HG02678 (cell line): Measurements from ENCODE around the gene SYCP2.

Experiments
- ATAC-seq: cut with Tn5 transposase; IDR thresholded peaks from one replicate; pipeline ENCODE4 v1.9.1; 2021; ENCODE audit warnings: mild to moderate bottlenecking, moderate library complexity; ENCODE audit not compliant: unreplicated experiment

Gene SYCP2

DNA sequence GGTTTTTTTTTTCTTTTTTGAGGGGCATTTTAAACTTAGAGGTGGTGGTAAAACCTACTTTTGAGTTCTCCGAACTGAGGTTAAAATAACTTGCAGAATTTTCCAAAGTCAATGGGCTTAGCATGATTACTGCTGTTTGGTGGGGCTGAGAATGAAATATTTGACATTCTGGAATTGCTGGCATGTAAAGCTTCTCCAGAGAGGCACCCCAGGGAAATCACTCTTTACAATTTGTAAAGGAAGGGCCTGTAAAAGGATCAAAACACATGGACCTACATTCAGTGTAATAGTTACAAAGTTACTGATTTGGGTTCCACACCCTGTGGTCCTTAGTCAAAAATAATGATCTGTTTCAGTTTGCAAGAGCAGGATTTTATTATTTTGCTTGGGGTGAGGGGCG is 12.3 kb upstream of the SYCP2 start:
- ATAC-seq = no peak

DNA sequence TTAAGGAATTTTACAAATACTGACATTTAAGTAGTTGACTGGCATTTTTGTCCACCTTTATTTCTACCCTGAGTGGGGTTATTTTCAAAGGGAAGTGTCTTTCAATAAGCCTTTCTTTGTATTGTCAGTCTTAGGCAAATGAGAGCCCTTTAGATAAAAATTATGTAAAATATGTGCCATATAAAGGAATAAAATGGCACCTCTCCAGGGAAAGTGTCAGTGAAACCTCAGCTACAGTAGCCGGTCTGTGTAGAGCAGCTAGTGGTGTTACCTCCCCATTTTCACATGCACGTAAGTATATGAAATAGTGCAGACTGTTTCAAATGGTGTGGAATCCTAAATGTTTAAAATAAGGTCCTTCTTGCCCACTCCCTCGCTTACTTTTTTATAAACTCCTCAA is 11.7 kb upstream of the SYCP2 start:
- ATAC-seq = no peak

DNA sequence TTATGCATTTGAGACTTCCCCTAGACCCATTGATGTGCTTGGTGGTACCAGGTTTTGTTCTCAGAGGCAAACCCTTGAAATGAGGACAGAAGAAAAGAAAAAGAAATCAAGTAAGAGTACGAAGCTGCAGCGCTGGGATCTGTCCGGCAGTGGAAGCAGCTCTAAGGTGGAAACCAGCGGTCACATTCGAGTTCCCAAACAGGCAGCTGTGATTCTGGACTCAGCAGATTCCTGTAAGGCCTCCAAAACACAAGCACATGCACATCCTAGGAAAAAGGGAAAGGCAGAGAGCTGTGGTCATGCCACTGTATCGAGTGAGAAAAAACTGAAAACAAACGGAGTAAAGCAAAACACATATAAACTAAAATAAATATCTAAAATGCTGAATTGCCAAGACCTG is 11.3 kb upstream of the SYCP2 start:
- ATAC-seq = no peak

DNA sequence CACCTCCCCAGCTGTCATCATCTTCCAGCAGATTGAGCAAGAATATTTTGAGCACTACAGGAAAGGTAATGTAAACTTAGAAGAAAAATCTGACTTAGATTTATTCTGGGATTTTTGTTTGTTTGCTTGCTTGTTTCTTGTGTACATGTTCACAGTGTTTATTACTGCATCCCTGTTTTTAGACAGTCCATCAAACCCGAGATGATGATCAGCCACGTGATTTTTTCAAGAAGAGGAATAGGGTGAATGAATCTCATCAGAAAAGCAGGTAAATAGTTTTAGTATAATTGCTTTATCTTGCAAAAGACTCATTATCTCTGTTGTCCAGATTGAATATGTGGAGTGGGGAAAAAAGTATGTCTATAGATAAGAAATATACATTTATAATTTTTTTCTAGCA is 8.8 kb upstream of the SYCP2 start:
- ATAC-seq = no peak

DNA sequence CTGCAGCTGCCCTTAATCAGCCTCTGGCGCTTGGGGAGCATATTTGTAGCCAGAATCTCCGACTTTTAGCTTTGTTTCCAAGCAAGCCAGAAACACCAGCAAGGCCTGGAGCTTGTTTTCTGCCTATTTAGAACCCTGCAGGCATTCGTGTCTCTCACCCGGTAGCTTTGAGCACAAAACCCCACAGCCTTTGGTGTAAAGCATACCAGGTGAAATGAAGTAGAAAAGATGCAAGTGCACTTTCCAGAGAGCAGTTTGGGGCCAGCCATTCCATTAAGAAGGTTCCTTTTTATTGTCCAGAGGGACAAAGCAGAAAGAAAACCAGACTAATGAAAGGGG is 7.5 kb upstream of the SYCP2 start:
- peak; percentile 6 for ATAC-seq

DNA sequence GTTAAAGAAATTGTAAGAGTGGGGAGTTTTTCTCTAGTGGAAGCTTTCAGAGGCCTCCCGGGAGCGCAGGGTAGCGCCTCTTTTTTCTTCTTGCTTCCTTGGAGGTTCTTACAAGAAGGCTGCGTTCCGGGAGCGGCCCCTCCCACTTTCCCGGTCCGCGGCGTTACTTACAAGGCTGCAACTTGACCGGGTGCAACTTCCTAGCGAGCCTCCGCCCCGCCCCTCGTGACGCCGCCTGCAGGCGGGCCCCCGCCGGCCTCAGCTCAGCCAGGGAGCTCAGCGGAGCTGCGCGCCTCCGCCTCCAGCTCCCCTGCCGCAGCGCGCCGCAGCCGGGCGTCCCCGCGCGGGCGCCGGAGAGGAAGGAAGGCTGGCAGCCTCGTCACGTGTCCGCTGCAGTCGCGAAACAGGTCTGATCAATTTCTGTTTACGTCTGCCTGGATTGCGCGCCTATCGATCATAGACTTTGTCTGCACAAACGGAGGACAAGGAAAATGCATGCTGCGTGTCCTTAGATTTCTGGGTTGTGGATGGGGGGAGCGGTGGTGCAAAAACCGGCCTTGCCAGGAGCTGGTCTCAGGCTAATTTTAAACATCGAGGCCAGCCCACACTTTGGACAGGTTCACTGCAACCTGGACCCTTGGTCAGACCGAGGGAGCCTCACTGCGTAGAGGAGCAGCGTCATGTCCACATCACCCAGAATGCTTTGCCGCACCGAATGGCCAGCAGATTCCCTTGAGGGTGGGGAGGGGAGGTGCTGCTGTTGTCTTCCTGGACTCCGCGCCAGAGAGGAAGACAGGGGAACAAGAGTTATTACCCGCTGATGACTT is 6.9 kb upstream of the SYCP2 start, which contains the start of the genes FAM217B and PPP1R3D:
Gene FAM217B, plus strand, starts transcription at position 261 of the 827 bp plus-strand sequence. CDS start 3,555 bp downstream, outside the sequence.
Gene PPP1R3D, minus strand, starts transcription at position 177 of the 827 bp plus-strand sequence. CDS start 374 bp downstream, outside the sequence.
- peak; percentile 88 for ATAC-seq

DNA sequence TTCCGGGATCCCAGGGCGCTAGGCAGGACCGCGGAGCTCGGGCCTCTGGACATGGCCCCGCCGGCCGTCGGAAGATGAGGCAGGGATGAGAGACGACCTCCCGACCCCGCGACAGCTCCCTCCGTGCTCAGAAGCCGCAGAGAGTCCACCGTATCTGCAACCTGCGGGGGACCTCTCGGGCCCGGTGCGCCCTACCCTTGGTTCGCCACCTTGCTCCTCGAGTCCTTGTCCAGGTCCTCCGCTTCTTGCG is 6.4 kb upstream of the SYCP2 start:
- ATAC-seq = peak; percentile 30

DNA sequence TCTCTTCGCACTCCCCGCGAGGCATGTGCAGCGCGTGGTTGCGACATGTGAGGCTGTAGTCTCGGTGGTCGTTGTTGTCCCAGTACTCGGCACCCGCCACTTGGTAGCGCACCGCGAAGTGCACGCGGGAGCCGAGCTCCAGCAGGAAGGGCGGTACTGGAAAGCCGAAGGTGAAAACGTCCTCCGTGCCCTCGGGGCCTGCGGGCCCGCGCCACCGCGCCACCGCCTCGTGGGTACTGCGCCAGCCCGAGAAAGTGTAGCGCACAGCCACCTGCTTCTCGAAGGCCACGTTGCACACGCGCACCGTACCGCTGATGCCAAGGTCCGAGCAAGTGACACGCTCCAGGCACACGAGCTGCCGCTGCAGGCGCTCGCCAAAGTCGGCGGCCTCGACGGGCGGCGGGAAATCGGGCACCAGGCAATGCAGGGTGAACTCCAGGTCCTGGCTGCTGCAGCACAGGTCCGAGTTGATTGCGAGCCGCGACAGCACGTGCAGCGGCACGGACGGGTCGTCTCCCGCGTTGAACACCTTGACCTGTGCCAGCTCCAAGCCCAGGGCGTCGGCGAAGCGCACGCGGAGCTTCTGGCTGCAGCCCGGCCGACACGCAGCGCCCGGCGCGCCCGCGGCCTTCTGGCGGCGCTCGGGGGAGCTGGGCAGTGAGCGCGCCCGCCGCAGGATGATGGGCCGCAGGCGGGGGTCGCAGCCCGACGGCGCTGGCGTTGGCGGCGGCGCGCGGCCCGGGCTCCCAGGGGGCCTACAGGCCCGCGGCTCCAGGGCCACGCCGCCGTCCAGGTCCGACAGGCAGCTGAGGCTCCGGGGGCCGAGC is 5.8 kb upstream of the SYCP2 start:
- ATAC-seq = peak; percentile 4

DNA sequence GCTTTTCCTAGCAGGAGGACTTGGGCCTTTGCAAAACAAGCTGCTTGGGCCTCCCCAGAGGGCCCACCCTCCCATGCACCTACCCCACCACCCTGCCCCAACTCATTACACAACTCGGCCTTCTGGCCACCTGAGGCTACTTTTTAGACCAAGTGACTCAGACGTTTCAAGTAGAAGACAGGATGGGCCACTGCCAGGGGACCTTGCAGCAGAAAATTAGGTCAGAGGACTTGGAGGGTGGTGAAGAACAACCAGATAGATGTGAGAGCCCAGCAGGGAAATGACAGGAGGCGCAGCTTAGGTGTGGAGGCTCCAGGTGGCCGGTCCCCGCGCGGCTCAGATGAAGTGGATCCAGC is 5.2 kb upstream of the SYCP2 start:
- no peak for ATAC-seq

DNA sequence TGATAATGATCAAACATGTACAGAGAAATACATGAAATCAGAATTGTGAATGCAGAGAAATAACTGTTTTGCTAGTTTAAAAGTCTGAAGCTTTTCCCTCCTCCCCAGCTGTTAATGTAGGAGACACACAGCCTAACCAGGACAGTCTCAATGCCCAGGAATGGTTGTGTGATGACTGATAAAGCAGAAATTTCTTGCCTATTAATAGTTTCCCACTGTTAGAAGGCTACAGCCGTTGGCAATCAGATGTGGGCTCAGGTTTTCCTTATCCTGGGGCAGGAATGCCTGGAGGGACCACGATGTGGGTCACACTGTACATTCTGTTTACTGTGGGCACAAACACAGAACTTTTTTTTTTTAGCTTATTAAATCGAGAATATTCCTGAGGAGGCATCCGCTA is 4.8 kb upstream of the SYCP2 start:
- no peak for ATAC-seq

DNA sequence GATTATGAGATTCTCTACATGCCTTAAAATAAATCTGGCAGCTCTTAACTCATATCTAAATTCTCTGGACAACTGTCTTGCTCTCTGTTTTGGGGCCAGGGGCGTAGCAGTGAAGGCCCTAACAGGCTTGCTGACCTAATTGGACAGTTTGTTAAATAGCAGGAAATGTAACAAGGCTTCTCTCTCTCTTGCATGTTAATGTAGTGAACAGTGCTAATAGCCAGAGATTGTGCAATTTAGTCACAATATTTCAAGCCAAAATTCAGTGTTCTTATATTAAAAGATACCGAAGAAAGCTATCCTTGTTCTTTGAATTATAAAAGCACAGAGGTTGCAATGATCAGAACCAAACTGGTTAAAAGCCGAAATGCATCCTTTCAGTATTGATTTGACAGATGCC is 3.7 kb upstream of the SYCP2 start:
- ATAC-seq = no peak

DNA sequence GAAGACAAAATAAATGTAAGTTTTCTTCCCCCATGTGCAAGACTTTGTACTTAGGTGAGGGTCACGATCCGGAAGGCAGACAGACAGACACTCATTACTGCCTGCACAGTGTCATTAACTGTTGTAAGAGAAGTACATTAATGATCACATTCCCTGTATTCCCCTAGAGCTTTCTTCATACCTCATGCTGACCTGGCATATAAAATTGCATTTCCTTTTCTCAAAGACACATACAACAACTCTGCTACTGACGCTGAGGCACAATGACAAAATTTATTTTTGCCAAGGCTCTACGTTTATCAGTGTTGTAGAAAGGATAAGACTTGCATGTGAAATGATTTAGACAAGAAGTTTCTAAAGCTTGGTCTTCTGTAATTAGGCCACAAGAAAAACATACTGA is 3.0 kb upstream of the SYCP2 start:
- no peak for ATAC-seq

DNA sequence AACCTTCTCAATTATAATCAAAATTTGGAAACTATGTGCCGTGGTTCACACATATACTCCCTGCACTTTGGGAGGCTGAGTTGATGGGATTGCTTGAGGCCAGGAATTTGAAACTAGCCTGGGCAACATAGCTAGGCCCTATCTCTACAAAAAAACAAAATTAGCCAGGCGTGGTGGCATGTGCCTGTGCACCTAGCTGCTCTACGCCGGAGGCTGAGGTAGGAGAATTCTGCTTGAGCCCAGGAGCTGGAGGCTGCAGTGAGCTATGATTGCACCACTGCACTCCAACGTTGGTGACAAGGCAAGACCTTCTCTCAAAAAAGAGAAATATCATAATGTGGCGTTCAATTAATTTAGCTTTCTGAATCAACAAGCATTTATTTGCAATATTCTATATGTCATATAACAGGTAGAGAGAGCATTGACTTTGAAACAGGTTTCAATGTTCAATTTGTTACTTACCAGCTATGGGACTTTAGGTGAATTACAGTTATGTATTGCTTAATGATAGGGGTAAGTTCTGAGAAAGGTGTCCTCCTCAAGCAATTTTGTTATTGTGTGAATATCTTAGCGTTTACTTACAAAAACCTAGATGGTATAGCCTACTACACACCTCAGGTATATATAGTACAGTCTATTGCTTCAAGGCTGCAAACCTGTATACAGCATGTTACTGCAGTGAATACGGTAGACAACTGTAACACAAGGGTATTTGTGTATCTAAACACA is 2.2 kb upstream of the SYCP2 start:
- no peak for ATAC-seq

DNA sequence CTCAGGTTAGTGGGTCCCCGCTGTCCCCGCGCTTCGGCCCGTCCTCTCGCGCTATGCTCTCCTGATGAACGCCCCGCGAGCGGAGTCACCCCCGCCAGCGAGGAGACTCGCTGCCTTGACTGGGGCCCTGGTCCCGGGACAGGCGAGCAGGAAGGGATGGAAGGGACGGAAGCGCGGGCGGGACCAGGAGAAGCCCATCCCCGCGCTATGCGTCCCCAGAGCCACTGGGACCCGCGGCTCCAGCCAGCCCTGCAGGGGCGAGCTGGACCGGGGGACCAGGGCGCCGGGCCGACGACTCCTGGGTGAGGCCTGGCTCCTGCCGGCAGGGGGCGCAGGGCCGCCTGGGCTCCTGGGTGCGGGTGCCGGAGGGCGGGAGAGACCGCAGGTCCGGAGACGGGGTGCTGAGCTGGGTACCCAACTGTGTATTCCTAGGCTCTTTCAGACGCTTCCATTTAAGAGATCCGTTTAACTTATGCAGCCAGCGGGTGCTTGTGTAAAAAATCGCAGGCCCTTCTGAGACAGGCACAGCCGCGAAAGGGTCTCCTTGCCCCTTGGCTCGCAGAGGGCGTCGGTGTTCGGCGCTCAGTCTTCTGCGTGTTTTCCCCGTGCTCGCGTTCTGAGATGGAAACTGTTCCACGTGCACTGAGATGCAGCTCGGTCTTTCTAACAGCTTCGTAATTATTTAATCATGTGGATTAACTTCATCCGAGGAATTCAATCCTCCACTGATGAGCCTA is 580 bp upstream of the SYCP2 start:
- ATAC-seq = peak; percentile 81

DNA sequence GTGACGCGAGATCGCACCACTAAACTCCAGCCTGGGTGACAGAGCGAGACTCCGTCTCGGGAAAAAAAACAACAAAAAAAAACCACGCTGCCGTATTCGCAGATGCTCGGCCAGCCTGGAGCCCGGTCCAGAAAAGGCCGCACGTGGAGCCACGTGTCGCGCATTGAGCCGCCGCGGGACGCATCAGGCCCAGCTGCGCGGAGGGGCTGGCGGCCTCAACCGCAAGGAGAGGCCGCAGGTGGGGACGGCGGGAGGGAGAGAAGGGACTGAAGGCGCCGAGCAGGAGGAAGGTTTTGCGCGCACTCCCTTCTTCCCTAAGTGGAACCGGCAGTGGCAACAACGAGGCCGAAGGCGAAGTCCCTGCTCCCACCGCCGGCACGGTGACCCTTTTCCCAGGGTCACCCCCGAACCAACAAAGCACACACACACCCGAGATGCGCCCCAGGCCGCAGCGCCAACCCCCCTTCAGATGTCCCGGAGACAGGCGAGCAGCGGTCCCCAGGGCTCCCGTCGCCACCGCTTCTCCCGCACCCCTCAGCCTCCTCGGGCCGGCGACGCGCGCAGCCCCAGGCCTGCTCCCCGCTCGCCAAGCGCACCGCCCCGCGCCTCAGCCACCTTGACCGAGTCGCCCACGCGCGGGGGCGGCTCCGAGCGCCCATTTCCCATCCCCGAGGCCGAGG is 681 bp downstream of the SYCP2 start:
- ATAC-seq = no peak

DNA sequence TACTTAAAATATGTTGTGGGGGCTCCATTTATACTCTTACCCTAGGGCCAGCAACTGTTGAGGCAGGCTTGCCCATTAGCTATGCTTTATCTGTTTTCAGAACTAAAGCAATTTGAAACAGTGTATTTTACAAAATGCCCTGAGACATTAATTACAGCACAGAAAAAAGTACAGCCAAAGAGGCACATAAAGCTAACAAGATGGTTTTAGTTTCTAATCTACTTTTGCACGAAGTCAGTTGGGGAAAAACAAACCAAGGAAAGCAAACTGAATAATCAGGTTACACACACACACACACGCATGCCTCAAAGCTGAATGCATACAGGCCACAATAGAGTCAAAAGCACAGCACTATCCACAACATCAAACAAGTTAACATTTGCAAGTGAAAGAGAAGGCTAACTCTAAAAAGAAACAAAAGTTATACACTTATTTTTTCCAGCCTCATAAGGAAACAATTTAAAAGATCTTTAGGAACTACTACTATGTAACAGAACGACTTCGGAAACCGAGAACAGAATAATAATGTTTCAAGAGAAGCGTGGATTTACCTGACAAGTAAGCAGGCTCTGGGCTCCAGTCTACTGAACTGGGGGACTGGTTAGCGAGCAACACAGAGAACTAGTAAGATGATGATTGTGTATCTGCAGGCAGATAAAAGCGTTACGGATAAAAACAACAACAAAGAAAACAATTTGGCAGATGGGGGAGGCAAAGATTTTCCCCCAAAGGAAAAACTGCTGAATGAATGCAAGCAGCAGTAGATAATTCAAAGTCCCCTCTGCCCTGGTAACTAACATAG is 1.7 kb downstream of the SYCP2 start:
- ATAC-seq = no peak

DNA sequence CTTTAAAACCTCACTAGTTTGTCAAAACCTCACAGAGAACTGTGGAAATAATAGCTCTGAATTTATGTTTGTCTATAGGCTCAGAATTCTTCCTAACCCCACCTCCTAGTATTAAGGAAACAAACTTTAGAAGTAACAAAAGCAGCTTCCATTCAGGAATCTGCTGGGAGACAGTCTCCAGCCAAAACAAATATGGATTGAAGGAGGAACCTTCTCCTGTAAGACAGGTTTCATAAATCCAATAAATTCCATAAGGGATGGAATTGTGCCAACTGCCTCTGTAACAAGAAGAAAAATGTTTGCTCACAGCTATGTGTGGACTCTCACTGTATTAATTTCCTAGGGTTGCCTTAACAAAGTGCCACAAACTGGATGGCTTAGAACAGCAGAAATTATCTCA is 7.5 kb downstream of the SYCP2 start:
- no peak for ATAC-seq

DNA sequence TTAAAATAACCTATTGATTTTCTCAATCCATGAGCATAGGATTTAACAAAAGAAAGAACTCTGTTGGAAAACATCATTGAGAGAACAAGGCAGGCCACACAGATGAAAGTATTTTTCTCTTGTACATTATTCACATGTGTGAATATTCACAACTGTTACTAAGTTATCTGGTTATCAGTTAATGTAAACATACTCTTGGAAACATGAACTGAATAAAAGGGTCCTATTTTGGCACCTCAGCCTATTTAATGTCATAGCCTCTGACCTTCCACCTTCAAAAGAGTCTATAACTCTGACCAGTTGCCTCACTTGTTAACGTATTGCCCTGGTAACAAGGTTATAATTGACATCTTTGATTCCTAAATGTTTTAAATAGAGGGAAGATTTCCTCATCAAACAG is 8.1 kb downstream of the SYCP2 start:
- no peak for ATAC-seq

DNA sequence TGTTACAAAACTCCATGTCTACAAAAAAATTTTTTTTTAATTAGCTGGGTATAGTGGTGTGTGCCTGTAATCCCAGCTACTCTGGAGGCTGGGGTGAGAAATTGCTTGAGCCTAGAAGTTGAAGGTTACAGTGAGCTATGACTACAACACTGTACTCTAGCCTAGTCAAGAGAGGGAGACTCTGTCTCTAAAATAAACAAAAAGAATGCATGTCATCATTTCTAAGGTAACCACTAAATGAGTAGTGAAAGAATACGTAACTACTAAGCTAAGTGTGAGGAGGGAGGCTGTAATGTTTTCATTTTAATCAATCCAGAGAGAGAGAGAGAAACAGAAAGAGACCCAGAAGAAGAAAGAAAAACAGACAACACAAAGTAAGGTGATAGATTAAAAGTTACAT is 9.9 kb downstream of the SYCP2 start:
- ATAC-seq = no peak

DNA sequence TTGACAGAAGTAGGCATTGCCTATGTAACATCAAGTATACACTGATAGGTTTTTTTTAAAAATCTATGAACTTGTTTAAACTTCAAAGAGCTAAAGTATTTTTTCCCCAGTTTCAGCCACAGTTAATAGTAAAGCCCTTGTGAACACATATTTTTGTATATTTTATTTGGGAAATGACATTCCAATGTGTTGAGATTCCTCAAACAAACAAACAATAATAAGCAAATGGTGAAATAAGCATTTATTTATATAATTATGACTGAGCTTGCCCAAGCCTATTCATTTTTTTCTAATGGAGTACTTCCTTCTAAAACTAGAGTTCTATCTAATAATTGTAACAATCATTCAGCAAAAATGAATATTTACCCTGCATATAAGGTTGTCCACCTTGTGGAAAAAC is 12.5 kb downstream of the SYCP2 start:
- ATAC-seq = no peak
